Measurements from ENCODE around the gene TTLL8. TPM values are rescaled to one million over a fixed set of nuclear protein-coding genes. Genes with fewer than 3 reads are reported as not detected.

TTLL8 gene
- total and polyA plus RNA-seq, 2 donors (not counting 3 experiments of a cell fraction or from before 2014, with no cell fraction given): not detected

DNA sequence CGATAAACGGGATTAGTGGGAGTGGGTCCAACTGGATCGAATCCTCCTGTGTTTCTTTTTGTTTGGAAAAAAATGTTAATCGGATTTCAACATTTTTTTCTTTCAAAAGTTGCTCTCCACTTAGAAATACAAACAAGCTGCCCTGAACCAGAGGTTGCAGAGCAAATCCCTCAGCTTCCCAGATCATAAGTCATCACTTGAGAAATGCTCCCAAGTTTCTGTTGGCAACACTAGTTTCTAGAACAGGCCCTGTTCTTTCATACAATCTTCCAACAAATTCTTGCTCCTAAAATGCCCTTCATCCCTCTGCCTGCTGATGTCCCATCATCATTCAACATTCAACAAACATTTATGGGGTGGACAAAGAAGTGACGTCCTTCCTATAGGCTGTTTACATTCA lies 28.4 kb upstream of the TTLL8 start:
- no peak overlapping the region for H3K4me2 ChIP-seq (ENCODE audit: insufficient read depth, low read length)
- no TSS peak for BruUV-seq (replicated peaks)
- H4K20me1 ChIP-seq (replicated peaks; ENCODE audit: control insufficient read depth, extremely low read depth, insufficient read depth, low read length): no peaks in the 10 kb centered on the region
- no peaks in the 10 kb centered on the region for H3K36me3 ChIP-seq (ENCODE audit: control insufficient read depth in 2 of 2, extremely low read depth in 1 of 2, insufficient read depth in 2 of 2, low read length in 2 of 2)
- no peaks in the 10 kb centered on the region for H3K4me1 ChIP-seq (ENCODE audit: control insufficient read depth, extremely low read depth, insufficient read depth, low read length)
- no peak for TF ChIP-seq GATA2 (IDR thresholded peaks at IDR 0.05; ENCODE audit: insufficient read depth, insufficient read length, low read depth, low read length)
- TF ChIP-seq POLR2AphosphoS5 (IDR thresholded peaks at IDR 0.05; ENCODE audit: insufficient read depth, low read depth, low read length): no peak
- TF ChIP-seq, protein P1, sequence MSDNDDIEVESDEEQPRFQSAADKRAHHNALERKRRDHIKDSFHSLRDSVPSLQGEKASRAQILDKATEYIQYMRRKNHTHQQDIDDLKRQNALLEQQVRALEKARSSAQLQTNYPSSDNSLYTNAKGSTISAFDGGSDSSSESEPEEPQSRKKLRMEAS (IDR thresholded peaks at IDR 0.05; ENCODE audit: insufficient read depth, insufficient read length): no peak
- TF ChIP-seq, protein P2, sequence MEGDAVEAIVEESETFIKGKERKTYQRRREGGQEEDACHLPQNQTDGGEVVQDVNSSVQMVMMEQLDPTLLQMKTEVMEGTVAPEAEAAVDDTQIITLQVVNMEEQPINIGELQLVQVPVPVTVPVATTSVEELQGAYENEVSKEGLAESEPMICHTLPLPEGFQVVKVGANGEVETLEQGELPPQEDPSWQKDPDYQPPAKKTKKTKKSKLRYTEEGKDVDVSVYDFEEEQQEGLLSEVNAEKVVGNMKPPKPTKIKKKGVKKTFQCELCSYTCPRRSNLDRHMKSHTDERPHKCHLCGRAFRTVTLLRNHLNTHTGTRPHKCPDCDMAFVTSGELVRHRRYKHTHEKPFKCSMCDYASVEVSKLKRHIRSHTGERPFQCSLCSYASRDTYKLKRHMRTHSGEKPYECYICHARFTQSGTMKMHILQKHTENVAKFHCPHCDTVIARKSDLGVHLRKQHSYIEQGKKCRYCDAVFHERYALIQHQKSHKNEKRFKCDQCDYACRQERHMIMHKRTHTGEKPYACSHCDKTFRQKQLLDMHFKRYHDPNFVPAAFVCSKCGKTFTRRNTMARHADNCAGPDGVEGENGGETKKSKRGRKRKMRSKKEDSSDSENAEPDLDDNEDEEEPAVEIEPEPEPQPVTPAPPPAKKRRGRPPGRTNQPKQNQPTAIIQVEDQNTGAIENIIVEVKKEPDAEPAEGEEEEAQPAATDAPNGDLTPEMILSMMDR (IDR thresholded peaks at IDR 0.05; ENCODE audit: extremely low read depth in 1 of 2, insufficient read depth in 1 of 2, low read depth in 1 of 2, low read length in 2 of 2): no peak
- no peak for TF ChIP-seq MYC (IDR thresholded peaks at IDR 0.05; ENCODE audit: low read depth, low read length)
- TF ChIP-seq POLR2A (IDR thresholded peaks at IDR 0.05; ENCODE audit: low read depth, low read length): no peak
- no peak for TF ChIP-seq FOS (IDR thresholded peaks at IDR 0.05; ENCODE audit: borderline replicate concordance, insufficient read depth, low read length)
- TF ChIP-seq EZH2 (IDR thresholded peaks at IDR 0.05; ENCODE audit: borderline replicate concordance, low read depth, low read length, severe bottlenecking): no peak
- TF ChIP-seq JUN (IDR thresholded peaks at IDR 0.05; ENCODE audit: borderline replicate concordance, insufficient read depth, insufficient read length, low read depth): no peak
- H3K4me3 ChIP-seq (replicated peaks in 1 of 3; ENCODE audit: insufficient read depth in 1 of 3, low read depth in 1 of 3, low read length in 3 of 3): no peak overlapping the region
- peaks cover 0 to 6% of the 10 kb centered on the region in 2 experiments for H3K27me3 ChIP-seq (ENCODE audit: control insufficient read depth in 2 of 2, insufficient read depth in 2 of 2, low read length in 2 of 2)
- intact Hi-C loops (cut with micrococcal nuclease) (no loop called here), dilution Hi-C loops (cut with MboI; ENCODE audit: extremely low pct_ligation_motif_present, low sequenced_read_pairs) (no loop called here)
- no peak for FAIRE-seq
- CTCF ChIA-PET: interaction anchor here (1.4 to 1.5 kb wide), 2 partner anchors 21 to 319 kb away, joined by 3 to 4 read pairs; no protein-coding TSS in a partner anchor
- H3K27ac ChIP-seq (ENCODE audit: insufficient read depth, low read depth, low read length): no peak overlapping the region
- H2AFZ ChIP-seq (ENCODE audit: low read depth, low read length): no peak overlapping the region
- no peaks in the 10 kb centered on the region for H3K9me3 ChIP-seq (replicated peaks; ENCODE audit: control insufficient read depth, insufficient read depth, low read length)
- no peaks in the 10 kb centered on the region for H3K9me1 ChIP-seq (replicated peaks; ENCODE audit: control insufficient read depth, extremely low read depth, insufficient read depth, low read length)
- H3K79me2 ChIP-seq (ENCODE audit: control insufficient read depth, insufficient read depth, low read length): no peaks in the 10 kb centered on the region
- POLR2A ChIA-PET: no interaction called here
- H3K9ac ChIP-seq (replicated peaks; ENCODE audit: extremely low read depth, insufficient read depth, low read length): no peak overlapping the region
- DNase-seq (ENCODE audit: low read depth, low spot score): no peak
